Calu3 (cell line): ENCODE measurements around the gene CCDC146. TPM values are rescaled to one million over a fixed set of nuclear protein-coding genes. Genes with fewer than 3 reads are reported as not detected.
"Not testable (repeated sequence)": the region's sequence is repeated elsewhere in the genome, so short reads cannot be mapped to it uniquely, and the experiment has no call there.

Source experiments
- BruUV-seq: library from RNA; stranded (reverse); fragments of 400-500 nt; replicated peaks from 2 replicates; lab custom pipeline; 2021; lab: Mats Ljungman, UMichigan
- CTCF ChIA-PET: fragments of 300-600 bp; sonication (Branson Sonifier 250); formaldehyde crosslinking; loops from one replicate; lab custom pipeline; 2022; ENCODE audit warnings: antibody characterized with exemption; lab: Charles Lee
- DNase-seq: peaks from one replicate; pipeline ENCODE4 v3.0.0; 2022
- H3K27ac Mint-ChIP-seq: one replicate; pipeline ENCODE4 v1.8.0; 2022; ENCODE audit warnings: mixed read lengths; ENCODE audit not compliant: unreplicated experiment
- H3K27me3 Mint-ChIP-seq: one replicate; pipeline ENCODE4 v1.8.0; 2022; ENCODE audit warnings: mixed read lengths; ENCODE audit not compliant: unreplicated experiment
- H3K36me3 Mint-ChIP-seq: one replicate; pipeline ENCODE4 v1.8.0; 2022; ENCODE audit warnings: mild to moderate bottlenecking, moderate library complexity, mixed read lengths; ENCODE audit not compliant: insufficient read depth, unreplicated experiment
- H3K4me1 Mint-ChIP-seq: one replicate; pipeline ENCODE4 v1.8.0; 2022; ENCODE audit warnings: mild to moderate bottlenecking, low read depth, mixed read lengths; ENCODE audit not compliant: unreplicated experiment
- H3K4me3 Mint-ChIP-seq: one replicate; pipeline ENCODE4 v1.8.0; 2022; ENCODE audit warnings: mild to moderate bottlenecking, low read depth, moderate library complexity, mixed read lengths; ENCODE audit not compliant: unreplicated experiment
- H3K9me3 Mint-ChIP-seq: one replicate; pipeline ENCODE4 v1.8.0; 2022; ENCODE audit warnings: low read depth, mixed read lengths; ENCODE audit not compliant: unreplicated experiment
- CTCF ChIP-seq: fragments of 200-600 bp; IDR thresholded peaks from one replicate; pipeline ENCODE4 v1.8.0; 2022; ENCODE audit warnings: antibody characterized with exemption; ENCODE audit not compliant: unreplicated experiment
- intact Hi-C: fragments of 100-400 bp; cut with micrococcal nuclease; formaldehyde crosslinking; loops from one replicate; pipeline ENCODE4 v1.10.0; 2022; ENCODE audit not compliant: unreplicated experiment
- total RNA-seq: library from RNA; stranded (reverse); gene quantifications from 2 replicates; pipeline ENCODE4 v1.2.3, GENCODE V29; 2022

Gene CCDC146
- total RNA-seq, 1 experiment from 2014 or later, result 8.8 TPM

- DNase-seq, result no peak
- TF ChIP-seq CTCF, result no peak
- H3K4me1 Mint-ChIP-seq, result peaks cover 37% of the 10 kb centered on the region
- no peak overlapping the region for H3K4me3 Mint-ChIP-seq
- no peaks in the 10 kb centered on the region for H3K36me3 Mint-ChIP-seq
- no TSS peak for BruUV-seq
- H3K27ac Mint-ChIP-seq, result no peak overlapping the region
- H3K27me3 Mint-ChIP-seq, result no peaks in the 10 kb centered on the region
- intact Hi-C loops, result no loop called here
- peaks cover 4% of the 10 kb centered on the region for H3K9me3 Mint-ChIP-seq
- CTCF ChIA-PET, result no interaction called here
Measured at GRCh38 chr7:77222065-77222464, 99.7 kb downstream of the CCDC146 start.

DNA sequence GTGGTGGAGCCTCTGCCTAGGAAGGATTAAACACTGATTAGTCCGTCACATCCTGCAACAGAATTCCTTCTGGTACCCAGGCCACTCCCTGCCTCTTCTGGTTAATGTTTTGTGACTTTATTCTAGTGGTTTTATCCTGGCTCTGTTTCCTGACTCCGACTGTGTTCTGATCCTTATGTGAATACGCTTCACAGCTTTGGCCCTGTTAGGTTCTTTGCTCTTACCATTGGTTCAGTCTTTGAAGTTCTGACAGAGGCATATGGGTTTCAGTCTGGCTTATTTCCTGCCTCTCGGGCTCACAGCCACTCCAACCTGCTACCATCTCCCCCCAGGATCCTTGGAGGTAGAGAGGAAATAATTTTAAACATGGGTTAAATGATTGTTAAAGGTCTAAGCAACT lies 100.4 kb downstream of the CCDC146 start:
- CTCF ChIA-PET, result no interaction called here
- H3K27me3 Mint-ChIP-seq, result no peaks in the 10 kb centered on the region
- BruUV-seq, result no TSS peak
- DNase-seq, result no peak
- peaks cover 37% of the 10 kb centered on the region for H3K4me1 Mint-ChIP-seq
- H3K9me3 Mint-ChIP-seq, result peaks cover 4% of the 10 kb centered on the region
- H3K4me3 Mint-ChIP-seq, result no peak overlapping the region
- intact Hi-C loops, result no loop called here
- no peak for TF ChIP-seq CTCF
- no peaks in the 10 kb centered on the region for H3K36me3 Mint-ChIP-seq
- no peak overlapping the region for H3K27ac Mint-ChIP-seq

- no peak for DNase-seq
- CTCF ChIA-PET, result interaction anchor here (0.6 kb wide), 1 partner anchor 43 kb away, joined by 4 read pairs; no protein-coding TSS in a partner anchor
- no TSS peak for BruUV-seq
- H3K27me3 Mint-ChIP-seq, result no peaks in the 10 kb centered on the region
- peaks cover 4% of the 10 kb centered on the region for H3K9me3 Mint-ChIP-seq
- no peaks in the 10 kb centered on the region for H3K36me3 Mint-ChIP-seq
- H3K27ac Mint-ChIP-seq, result no peak overlapping the region
- no peak for TF ChIP-seq CTCF
- intact Hi-C loops, result no loop called here
- H3K4me3 Mint-ChIP-seq, result no peak overlapping the region
- H3K4me1 Mint-ChIP-seq, result peaks cover 37% of the 10 kb centered on the region
Measured at GRCh38 chr7:77223261-77223660, 100.8 kb downstream of the CCDC146 start.

DNA sequence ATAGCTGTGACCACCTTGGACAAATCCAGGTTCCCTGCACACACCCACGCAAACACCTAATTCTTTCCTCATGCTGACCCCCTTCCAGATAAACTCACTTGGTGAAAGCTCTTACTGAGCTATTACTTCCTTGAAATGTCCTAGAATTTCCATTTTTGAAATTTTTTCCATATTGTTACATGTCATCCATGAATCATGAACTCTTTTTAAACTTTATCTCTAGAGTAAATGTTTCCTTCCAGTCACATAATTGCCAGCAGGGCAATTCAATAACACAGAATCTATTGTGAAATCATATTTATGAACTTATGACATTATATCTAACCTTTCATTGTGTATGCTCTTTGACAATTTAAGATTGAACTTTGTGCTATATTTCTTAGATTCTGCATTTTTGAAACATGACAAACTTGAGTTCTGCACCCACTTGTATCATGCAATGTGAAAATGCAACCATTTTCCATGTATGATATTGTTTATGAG lies 104.0 kb downstream of the CCDC146 start:
- no TSS peak for BruUV-seq
- Mint-ChIP-seq H3K4me1 (peaks cover 26% of the 10 kb centered on the region), H3K9me3 (peaks cover 7% of the 10 kb centered on the region), H3K36me3 (no peaks in the 10 kb centered on the region), H3K27ac (peak overlapping the region; percentile 36), H3K27me3 (no peaks in the 10 kb centered on the region), H3K4me3 (no peak overlapping the region)
- intact Hi-C loops, result no loop called here
- no peak for TF ChIP-seq CTCF
- CTCF ChIA-PET, result interaction anchor here (0.9 kb wide), 1 partner anchor 21 kb away, joined by 3 read pairs; no protein-coding TSS in a partner anchor
- DNase-seq, result peak; percentile 5

GRCh38 chr7:77228795-77229194 lies 106.4 kb downstream of the CCDC146 start:
- H3K27ac Mint-ChIP-seq, H3K27me3 Mint-ChIP-seq, H3K4me3 Mint-ChIP-seq, intact Hi-C loops, CTCF ChIA-PET, H3K9me3 Mint-ChIP-seq, DNase-seq, H3K36me3 Mint-ChIP-seq, BruUV-seq: not testable (repeated sequence)
- peaks cover 16% of the 10 kb centered on the region for H3K4me1 Mint-ChIP-seq
